Muscle layer of colon (tissue), 2 donors: Measurements from ENCODE around the gene MSI2.

Experiments
- H3K27ac ChIP-seq: one replicate; pipeline ENCODE4 v1.7.0; 2013; ENCODE audit warnings: low read depth, mild to moderate bottlenecking, low read length, moderate library complexity
- H3K27me3 ChIP-seq, 2 donors: one replicate each; pipeline ENCODE4 v1.7.0; 2013; ENCODE audit warnings: low read length in 2 of 2, mild to moderate bottlenecking in 2 of 2; ENCODE audit not compliant: insufficient read depth in 2 of 2, control insufficient read depth in 1 of 2
- H3K36me3 ChIP-seq: one replicate; pipeline ENCODE4 v1.7.0; 2013; ENCODE audit warnings: mild to moderate bottlenecking, low read length; ENCODE audit not compliant: insufficient read depth
- H3K4me1 ChIP-seq: one replicate; pipeline ENCODE4 v1.7.0; 2013; ENCODE audit warnings: mild to moderate bottlenecking, low read length; ENCODE audit not compliant: insufficient read depth
- H3K4me3 ChIP-seq, 2 donors: one replicate each; pipeline ENCODE4 v1.7.0; 2013; ENCODE audit warnings: low read length in 2 of 2, low read depth in 1 of 2, mild to moderate bottlenecking in 1 of 2, moderate library complexity in 1 of 2
- H3K9ac ChIP-seq: one replicate; pipeline ENCODE4 v1.7.0; 2013; ENCODE audit warnings: low read length
- H3K9me3 ChIP-seq: one replicate; pipeline ENCODE4 v1.7.0; 2013; ENCODE audit warnings: mild to moderate bottlenecking, low read length
- donor health status: abdominal sarcoma.
- donor health status: Adenocarcinoma of cecum.

Gene MSI2

GRCh38 chr17:57543230-57543629 is 286.9 kb downstream of the MSI2 start:
- no peaks in the 10 kb centered on the region for H3K36me3 ChIP-seq
- H3K9ac ChIP-seq, result no peak overlapping the region
- no peak overlapping the region for H3K27ac ChIP-seq
- no peaks in the 10 kb centered on the region for H3K9me3 ChIP-seq
- H3K4me3 ChIP-seq, result no peak overlapping the region
- peaks cover 27% of the 10 kb centered on the region for H3K4me1 ChIP-seq
- H3K27me3 ChIP-seq, result no peaks in the 10 kb centered on the region

GRCh38 chr17:57544401-57544800 is 288.1 kb downstream of the MSI2 start:
- Histone ChIP-seq H3K9me3 (no peaks in the 10 kb centered on the region), H3K27me3 (no peaks in the 10 kb centered on the region), H3K36me3 (no peaks in the 10 kb centered on the region), H3K27ac (no peak overlapping the region), H3K9ac (no peak overlapping the region), H3K4me3 (no peak overlapping the region), H3K4me1 (peaks cover 27% of the 10 kb centered on the region)

GRCh38 chr17:57544834-57545463 is 288.6 kb downstream of the MSI2 start:
- Histone ChIP-seq H3K4me3 (no peak overlapping the region), H3K36me3 (no peaks in the 10 kb centered on the region), H3K9ac (no peak overlapping the region), H3K27ac (no peak overlapping the region), H3K9me3 (no peaks in the 10 kb centered on the region), H3K4me1 (peaks cover 27% of the 10 kb centered on the region), H3K27me3 (no peaks in the 10 kb centered on the region)

- Histone ChIP-seq H3K9me3 (no peaks in the 10 kb centered on the region), H3K27me3 (no peaks in the 10 kb centered on the region), H3K36me3 (no peaks in the 10 kb centered on the region), H3K4me1 (peaks cover 21% of the 10 kb centered on the region), H3K4me3 (no peak overlapping the region), H3K9ac (no peak overlapping the region), H3K27ac (no peak overlapping the region)
Observed at GRCh38 chr17:57545731-57546342, 289.5 kb downstream of the MSI2 start.

GRCh38 chr17:57548421-57549410 is 292.4 kb downstream of the MSI2 start:
- Histone ChIP-seq H3K4me3 (no peak overlapping the region), H3K36me3 (no peaks in the 10 kb centered on the region), H3K27me3 (no peaks in the 10 kb centered on the region), H3K9ac (no peak overlapping the region), H3K9me3 (no peaks in the 10 kb centered on the region), H3K27ac (no peak overlapping the region), H3K4me1 (peaks cover 19% of the 10 kb centered on the region)

- Histone ChIP-seq H3K9ac (no peak overlapping the region), H3K4me3 (no peak overlapping the region), H3K36me3 (no peaks in the 10 kb centered on the region), H3K9me3 (no peaks in the 10 kb centered on the region), H3K27me3 (no peaks in the 10 kb centered on the region), H3K4me1 (peaks cover 24% of the 10 kb centered on the region), H3K27ac (no peak overlapping the region)
Observed at GRCh38 chr17:57549468-57549867, 293.1 kb downstream of the MSI2 start.

GRCh38 chr17:57550016-57550415 is 293.7 kb downstream of the MSI2 start:
- Histone ChIP-seq H3K27me3 (no peaks in the 10 kb centered on the region), H3K4me1 (peaks cover 25% of the 10 kb centered on the region), H3K27ac (no peak overlapping the region), H3K36me3 (no peaks in the 10 kb centered on the region), H3K9me3 (no peaks in the 10 kb centered on the region), H3K9ac (no peak overlapping the region), H3K4me3 (no peak overlapping the region)

- peaks cover 25% of the 10 kb centered on the region for H3K4me1 ChIP-seq
- no peak overlapping the region for H3K4me3 ChIP-seq
- H3K9me3 ChIP-seq, result no peaks in the 10 kb centered on the region
- no peaks in the 10 kb centered on the region for H3K36me3 ChIP-seq
- H3K27ac ChIP-seq, result no peak overlapping the region
- no peak overlapping the region for H3K9ac ChIP-seq
- no peaks in the 10 kb centered on the region for H3K27me3 ChIP-seq
Observed at GRCh38 chr17:57550668-57551315, 294.5 kb downstream of the MSI2 start.

- Histone ChIP-seq H3K4me1 (peaks cover 25% of the 10 kb centered on the region), H3K27me3 (no peaks in the 10 kb centered on the region), H3K9ac (no peak overlapping the region), H3K4me3 (no peak overlapping the region), H3K27ac (no peak overlapping the region), H3K9me3 (no peaks in the 10 kb centered on the region), H3K36me3 (no peaks in the 10 kb centered on the region)
Observed at GRCh38 chr17:57551321-57552079, 295.2 kb downstream of the MSI2 start.

- no peaks in the 10 kb centered on the region for H3K9me3 ChIP-seq
- H3K4me1 ChIP-seq, result peaks cover 26% of the 10 kb centered on the region
- H3K36me3 ChIP-seq, result no peaks in the 10 kb centered on the region
- no peak overlapping the region for H3K9ac ChIP-seq
- no peaks in the 10 kb centered on the region for H3K27me3 ChIP-seq
- no peak overlapping the region for H3K27ac ChIP-seq
- H3K4me3 ChIP-seq, result no peak overlapping the region
Observed at GRCh38 chr17:57552114-57552624, 295.8 kb downstream of the MSI2 start.
